ENCODE measurements around the gene OR6B3. TPM values are rescaled to one million over a fixed set of nuclear protein-coding genes. Genes with fewer than 3 reads are reported as not detected.

Gene OR6B3
- total RNA-seq, 3 donors from 2014 or later = not detected

DNA sequence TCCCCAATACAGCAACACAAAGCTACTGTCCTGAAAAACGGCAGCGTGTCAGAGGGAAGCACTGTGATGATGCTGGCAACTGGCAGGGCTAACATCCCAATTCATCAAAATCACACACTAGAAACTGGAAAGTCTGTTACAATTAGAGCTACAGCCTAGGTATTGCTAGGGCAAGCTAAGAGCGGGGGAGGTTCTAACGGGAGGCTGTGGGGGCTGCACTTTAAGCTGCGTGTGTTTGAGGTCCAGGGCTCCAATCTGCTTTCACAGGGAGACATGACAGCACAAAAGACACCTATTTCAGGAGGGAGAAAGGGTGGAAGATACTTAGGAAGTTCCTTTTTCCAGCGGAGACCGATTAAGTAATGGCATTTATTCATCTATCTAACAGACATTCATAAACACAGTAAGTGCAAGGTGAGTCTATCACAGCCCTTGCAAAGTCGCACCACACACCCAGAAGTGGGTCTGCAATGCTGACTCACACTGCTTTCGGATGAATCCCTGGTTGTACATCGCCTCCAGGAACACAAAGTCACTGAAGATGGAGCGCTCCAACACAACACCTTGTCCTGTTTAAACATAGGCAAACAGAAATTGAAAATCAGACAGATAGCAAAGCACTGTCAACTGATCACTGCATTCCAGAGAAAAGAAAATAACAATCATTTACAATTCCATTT, 35.1 kb downstream of the OR6B3 start:
- Histone ChIP-seq H3K4me3 (no peak overlapping the region), H3K4me1 (ENCODE audit: low read depth) (no peaks in the 10 kb centered on the region), H3K36me3 (ENCODE audit: low read depth) (peaks cover 11% of the 10 kb centered on the region), H3K9me3 (no peaks in the 10 kb centered on the region)
- intact Hi-C loops (cut with DNase I, micrococcal nuclease) = no loop called here
- ATAC-seq (no peak), DNase-seq (no peak)
- TF ChIP-seq, protein P1, sequence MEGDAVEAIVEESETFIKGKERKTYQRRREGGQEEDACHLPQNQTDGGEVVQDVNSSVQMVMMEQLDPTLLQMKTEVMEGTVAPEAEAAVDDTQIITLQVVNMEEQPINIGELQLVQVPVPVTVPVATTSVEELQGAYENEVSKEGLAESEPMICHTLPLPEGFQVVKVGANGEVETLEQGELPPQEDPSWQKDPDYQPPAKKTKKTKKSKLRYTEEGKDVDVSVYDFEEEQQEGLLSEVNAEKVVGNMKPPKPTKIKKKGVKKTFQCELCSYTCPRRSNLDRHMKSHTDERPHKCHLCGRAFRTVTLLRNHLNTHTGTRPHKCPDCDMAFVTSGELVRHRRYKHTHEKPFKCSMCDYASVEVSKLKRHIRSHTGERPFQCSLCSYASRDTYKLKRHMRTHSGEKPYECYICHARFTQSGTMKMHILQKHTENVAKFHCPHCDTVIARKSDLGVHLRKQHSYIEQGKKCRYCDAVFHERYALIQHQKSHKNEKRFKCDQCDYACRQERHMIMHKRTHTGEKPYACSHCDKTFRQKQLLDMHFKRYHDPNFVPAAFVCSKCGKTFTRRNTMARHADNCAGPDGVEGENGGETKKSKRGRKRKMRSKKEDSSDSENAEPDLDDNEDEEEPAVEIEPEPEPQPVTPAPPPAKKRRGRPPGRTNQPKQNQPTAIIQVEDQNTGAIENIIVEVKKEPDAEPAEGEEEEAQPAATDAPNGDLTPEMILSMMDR (IDR thresholded peaks at IDR 0.05) = no peak

DNA sequence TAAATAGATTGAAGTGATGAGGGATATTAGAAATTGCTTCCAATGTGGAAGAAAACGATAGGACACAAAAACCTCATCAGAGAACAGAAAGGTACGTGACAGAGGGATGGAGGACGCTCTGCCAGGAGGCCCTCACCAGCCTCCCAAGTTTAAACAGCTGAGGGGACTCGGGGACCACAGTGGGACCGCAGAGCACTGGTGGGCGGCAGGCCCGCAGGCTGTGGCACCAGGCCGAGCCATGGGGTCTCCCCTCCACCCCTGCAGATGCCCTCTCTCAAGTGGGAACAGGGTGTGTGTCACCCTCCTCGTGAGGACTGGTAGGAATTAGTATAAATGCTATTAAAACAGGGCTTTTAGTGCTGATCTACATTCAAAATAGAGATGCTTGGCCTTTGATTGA, 39.0 kb downstream of the OR6B3 start:
- no peak for DNase-seq
- no peaks in the 10 kb centered on the region for H3K9me3 ChIP-seq
- no peak overlapping the region for H3K4me3 ChIP-seq
- no peaks in the 10 kb centered on the region for H3K4me1 ChIP-seq (ENCODE audit: low read depth)
- TF ChIP-seq, protein P1 (IDR thresholded peaks at IDR 0.05) = no peak
- intact Hi-C loops (cut with DNase I, micrococcal nuclease) = no loop called here
- no peak for ATAC-seq
- peaks cover 6% of the 10 kb centered on the region for H3K36me3 ChIP-seq (ENCODE audit: low read depth)

DNA sequence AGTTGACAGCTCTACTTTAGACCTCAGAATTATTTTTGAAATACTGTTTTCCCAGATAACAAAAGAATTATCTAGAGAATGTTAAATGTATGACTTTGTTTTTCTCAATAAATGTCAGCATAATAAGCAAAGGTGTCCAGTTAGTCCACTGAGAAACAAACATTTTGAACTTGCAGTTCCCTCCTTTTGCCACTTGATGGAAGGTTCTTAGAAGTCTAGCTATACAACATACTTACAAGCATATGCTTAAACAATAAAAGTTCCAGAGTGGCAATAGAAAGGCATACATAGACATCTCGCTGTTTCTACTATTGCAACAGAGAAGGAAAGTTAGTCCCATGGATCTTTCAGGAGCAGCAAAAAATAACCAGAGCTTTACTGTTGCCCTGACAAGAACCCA, 40.0 kb downstream of the OR6B3 start:
- no peaks in the 10 kb centered on the region for H3K9me3 ChIP-seq
- TF ChIP-seq, protein P1 (IDR thresholded peaks at IDR 0.05) = no peak
- DNase-seq (no peak), ATAC-seq (peak; percentile 43)
- H3K4me1 ChIP-seq (ENCODE audit: low read depth) = no peaks in the 10 kb centered on the region
- no peak overlapping the region for H3K4me3 ChIP-seq
- peaks cover 4% of the 10 kb centered on the region for H3K36me3 ChIP-seq (ENCODE audit: low read depth)
- intact Hi-C loops (cut with DNase I, micrococcal nuclease) = no loop called here

DNA sequence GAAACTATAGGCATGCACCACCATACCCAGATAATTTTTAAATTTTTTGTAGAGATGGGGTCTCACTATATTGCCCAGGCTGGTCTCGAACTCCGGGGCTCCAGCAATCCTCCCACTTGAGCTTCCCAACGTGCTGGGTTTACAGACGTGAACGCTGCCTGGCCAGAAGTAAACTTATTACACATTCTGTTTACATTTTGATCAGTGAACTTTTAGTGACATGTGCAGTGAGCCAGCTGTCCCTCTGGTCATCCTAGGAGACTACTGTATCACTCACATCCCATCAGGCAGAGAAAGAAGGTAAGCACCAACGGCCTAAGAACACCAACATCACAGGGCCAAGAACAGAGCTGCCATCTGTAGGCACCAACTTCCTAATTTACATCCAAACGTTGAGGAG, 50.3 kb downstream of the OR6B3 start:
- no peaks in the 10 kb centered on the region for H3K9me3 ChIP-seq
- peaks cover 4% of the 10 kb centered on the region for H3K36me3 ChIP-seq (ENCODE audit: low read depth)
- TF ChIP-seq, protein P1 (IDR thresholded peaks at IDR 0.05) = no peak
- intact Hi-C loops (cut with DNase I, micrococcal nuclease) = no loop called here
- DNase-seq (no peak), ATAC-seq (no peak)
- H3K4me3 ChIP-seq = no peak overlapping the region
- H3K4me1 ChIP-seq (ENCODE audit: low read depth) = peaks cover 9% of the 10 kb centered on the region

DNA sequence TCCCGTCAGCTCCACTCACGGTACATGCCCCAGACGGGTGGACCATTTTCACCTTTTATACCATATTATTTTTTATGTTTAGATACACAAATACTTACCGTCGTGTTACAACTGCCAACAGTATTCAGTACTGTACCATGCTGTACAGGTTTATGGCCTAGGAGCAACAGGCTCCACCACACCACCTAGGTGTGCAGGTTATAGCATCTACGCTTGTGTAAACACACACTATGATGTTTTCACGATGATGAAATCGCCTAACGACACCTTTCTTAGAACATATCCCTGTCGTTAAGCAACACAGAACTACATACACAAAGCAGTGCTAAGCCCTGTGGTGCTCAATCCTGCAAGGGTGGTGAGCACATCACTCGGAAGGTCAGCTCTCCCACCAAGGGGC, 52.6 kb downstream of the OR6B3 start:
- intact Hi-C loops (cut with DNase I, micrococcal nuclease) = no loop called here
- Histone ChIP-seq H3K9me3 (no peaks in the 10 kb centered on the region), H3K36me3 (ENCODE audit: low read depth) (peaks cover 4% of the 10 kb centered on the region), H3K4me3 (no peak overlapping the region), H3K4me1 (ENCODE audit: low read depth) (peaks cover 16% of the 10 kb centered on the region)
- peak; percentile 91 for ATAC-seq
- DNase-seq = peak in 1 of 3 donors; percentile 53
- TF ChIP-seq, protein P1 (IDR thresholded peaks at IDR 0.05) = no peak

Measured in mucosa of descending colon (tissue), 3 donors.